ENCODE data around the gene ADAMTS8. TPM values are rescaled to one million over a fixed set of nuclear protein-coding genes. Genes with fewer than 3 reads are reported as not detected.

ADAMTS8 gene
- total RNA-seq, 1 donor from 2014 or later: 0.96 TPM

DNA sequence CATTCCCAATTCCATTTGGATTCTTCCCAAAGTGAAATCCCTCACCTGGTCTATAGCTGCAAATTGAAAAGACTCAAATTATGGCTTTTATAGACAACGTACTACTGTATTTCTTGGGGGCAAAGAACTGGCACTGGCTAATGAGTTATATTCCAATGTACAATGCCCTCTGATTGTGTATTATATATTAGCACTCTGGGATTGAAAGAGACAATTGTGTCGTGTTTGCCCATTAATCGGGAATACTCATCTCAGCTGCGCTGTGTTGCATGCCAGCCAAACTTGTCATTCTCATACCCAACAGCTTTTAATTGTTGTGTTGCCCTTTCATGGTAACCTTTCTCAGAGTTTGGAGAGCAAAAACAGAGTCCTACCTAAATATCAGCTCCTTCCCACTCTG is 58.7 kb downstream of the ADAMTS8 start:
- Mint-ChIP-seq H3K36me3 (no peaks in the 10 kb centered on the region), H3K9me3 (no peaks in the 10 kb centered on the region), H3K4me3 (no peak overlapping the region), H3K27ac (no peak overlapping the region), H3K27me3 (ENCODE audit: low read depth) (peaks cover 3% of the 10 kb centered on the region), H3K4me1 (no peaks in the 10 kb centered on the region)
- TF ChIP-seq, protein P1, sequence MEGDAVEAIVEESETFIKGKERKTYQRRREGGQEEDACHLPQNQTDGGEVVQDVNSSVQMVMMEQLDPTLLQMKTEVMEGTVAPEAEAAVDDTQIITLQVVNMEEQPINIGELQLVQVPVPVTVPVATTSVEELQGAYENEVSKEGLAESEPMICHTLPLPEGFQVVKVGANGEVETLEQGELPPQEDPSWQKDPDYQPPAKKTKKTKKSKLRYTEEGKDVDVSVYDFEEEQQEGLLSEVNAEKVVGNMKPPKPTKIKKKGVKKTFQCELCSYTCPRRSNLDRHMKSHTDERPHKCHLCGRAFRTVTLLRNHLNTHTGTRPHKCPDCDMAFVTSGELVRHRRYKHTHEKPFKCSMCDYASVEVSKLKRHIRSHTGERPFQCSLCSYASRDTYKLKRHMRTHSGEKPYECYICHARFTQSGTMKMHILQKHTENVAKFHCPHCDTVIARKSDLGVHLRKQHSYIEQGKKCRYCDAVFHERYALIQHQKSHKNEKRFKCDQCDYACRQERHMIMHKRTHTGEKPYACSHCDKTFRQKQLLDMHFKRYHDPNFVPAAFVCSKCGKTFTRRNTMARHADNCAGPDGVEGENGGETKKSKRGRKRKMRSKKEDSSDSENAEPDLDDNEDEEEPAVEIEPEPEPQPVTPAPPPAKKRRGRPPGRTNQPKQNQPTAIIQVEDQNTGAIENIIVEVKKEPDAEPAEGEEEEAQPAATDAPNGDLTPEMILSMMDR (IDR thresholded peaks at IDR 0.05; ENCODE audit: unreplicated experiment): no peak
- DNase-seq (ENCODE audit: low spot score in 2 of 2, unreplicated experiment in 2 of 2): no peak

DNA sequence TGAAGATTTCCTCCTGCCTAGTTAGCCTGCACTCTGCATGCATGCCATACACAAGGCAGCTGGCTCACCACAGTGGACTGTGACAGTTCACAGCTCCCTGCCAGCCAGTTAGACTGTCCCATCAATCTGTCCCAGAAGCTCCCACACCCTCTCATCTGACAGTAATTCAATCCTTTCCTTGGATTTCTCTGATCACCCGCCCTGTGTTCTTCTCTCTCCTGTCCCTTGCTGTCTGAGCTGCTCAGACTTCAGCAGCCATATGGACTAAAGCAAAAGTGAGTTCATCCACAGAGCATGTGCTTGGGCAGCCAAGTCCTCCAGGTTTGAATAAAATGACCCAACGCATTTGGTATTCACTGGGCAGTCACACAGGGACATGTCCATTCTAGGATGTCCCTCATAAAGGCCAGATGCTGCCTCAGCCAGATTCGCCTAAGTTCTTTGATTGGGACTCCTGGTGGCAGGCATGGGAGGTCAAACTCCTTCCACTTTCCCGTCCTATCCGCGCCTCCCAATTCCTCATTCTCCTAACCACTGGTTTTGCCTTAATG is 59.2 kb downstream of the ADAMTS8 start:
- Mint-ChIP-seq H3K27me3 (ENCODE audit: low read depth) (peaks cover 3% of the 10 kb centered on the region), H3K27ac (no peak overlapping the region), H3K4me1 (no peaks in the 10 kb centered on the region), H3K9me3 (no peaks in the 10 kb centered on the region), H3K36me3 (no peaks in the 10 kb centered on the region), H3K4me3 (no peak overlapping the region)
- TF ChIP-seq, protein P1 (IDR thresholded peaks at IDR 0.05; ENCODE audit: unreplicated experiment): no peak
- no peak for DNase-seq (ENCODE audit: low spot score in 2 of 2, unreplicated experiment in 2 of 2)

DNA sequence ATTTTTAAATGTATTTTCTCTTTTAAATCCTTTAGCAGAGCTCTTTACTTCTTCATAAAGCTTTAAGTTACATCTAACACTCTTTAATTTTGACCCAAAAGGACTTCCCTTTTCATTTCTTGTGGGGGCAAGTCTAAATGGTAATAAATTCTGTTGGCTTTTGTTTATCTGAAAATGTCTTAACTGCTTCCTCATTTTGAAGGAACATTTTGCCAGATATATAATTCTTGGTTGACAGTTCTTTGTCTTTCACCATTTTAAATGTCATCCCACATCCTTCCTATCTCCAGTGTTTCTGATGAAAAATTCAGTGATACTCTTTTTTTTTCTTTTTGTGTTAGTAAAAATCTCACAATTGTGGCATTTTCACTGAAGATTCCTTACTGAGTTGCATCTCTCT is 69.0 kb downstream of the ADAMTS8 start:
- no peaks in the 10 kb centered on the region for H3K4me1 Mint-ChIP-seq
- no peak for DNase-seq (ENCODE audit: low spot score in 2 of 2, unreplicated experiment in 2 of 2)
- H3K27me3 Mint-ChIP-seq (ENCODE audit: low read depth): no peaks in the 10 kb centered on the region
- H3K9me3 Mint-ChIP-seq: peaks cover 18% of the 10 kb centered on the region
- no peak overlapping the region for H3K4me3 Mint-ChIP-seq
- no peak overlapping the region for H3K27ac Mint-ChIP-seq
- H3K36me3 Mint-ChIP-seq: peaks cover 1% of the 10 kb centered on the region
- TF ChIP-seq, protein P1 (IDR thresholded peaks at IDR 0.05; ENCODE audit: unreplicated experiment): no peak

DNA sequence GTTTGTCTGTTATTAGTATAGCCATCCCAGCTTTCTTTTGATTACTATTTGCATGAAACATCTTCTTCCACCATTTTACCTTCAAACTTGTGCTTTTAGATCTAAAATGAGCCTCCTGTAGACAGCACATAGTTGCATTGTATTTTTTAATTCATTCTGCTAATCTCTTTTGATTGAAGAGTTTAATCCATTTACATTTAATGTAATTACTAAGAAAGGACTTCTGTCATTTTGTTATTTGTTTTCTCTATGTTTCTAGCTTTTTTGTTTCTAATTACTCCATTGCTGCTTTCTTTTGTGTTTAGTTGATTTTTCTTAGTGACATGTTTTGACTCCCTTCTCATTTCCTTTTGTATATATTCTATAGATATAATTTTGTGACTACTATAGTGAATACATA is 70.0 kb downstream of the ADAMTS8 start:
- no peaks in the 10 kb centered on the region for H3K27me3 Mint-ChIP-seq (ENCODE audit: low read depth)
- H3K4me1 Mint-ChIP-seq: no peaks in the 10 kb centered on the region
- H3K9me3 Mint-ChIP-seq: peaks cover 28% of the 10 kb centered on the region
- H3K27ac Mint-ChIP-seq: no peak overlapping the region
- TF ChIP-seq, protein P1 (IDR thresholded peaks at IDR 0.05; ENCODE audit: unreplicated experiment): no peak
- no peak overlapping the region for H3K4me3 Mint-ChIP-seq
- H3K36me3 Mint-ChIP-seq: peaks cover 1% of the 10 kb centered on the region
- no peak for DNase-seq (ENCODE audit: low spot score in 2 of 2, unreplicated experiment in 2 of 2)

Other genes starting within 250 kb of the ADAMTS8 start
- 55.3 to 58.8 TPM (median 57.2 TPM) in 3 replicates for gene ZBTB44, start 113.7 kb downstream of the ADAMTS8 start, total RNA-seq
- gene ADAMTS15, start 20.0 kb upstream of the ADAMTS8 start, total RNA-seq: 8.1 to 9.9 TPM (median 9.4 TPM) in 3 replicates

All from mesothelial cell of epicardium (in vitro differentiated cells).